ENCODE measurements around the gene CHD5. TPM values are rescaled to one million over a fixed set of nuclear protein-coding genes. Genes with fewer than 3 reads are reported as not detected.

The CHD5 gene
- total RNA-seq, 1 experiment from 2014 or later = 62.9 TPM

- TF ChIP-seq REST (IDR thresholded peaks at IDR 0.05; ENCODE audit: insufficient read depth in 1 of 2, low read depth in 2 of 2, low read length in 1 of 2) (no peak), TCF7L2 (IDR thresholded peaks at IDR 0.05; ENCODE audit: low read depth, low read length) (no peak), CTCF (IDR thresholded peaks at IDR 0.05) (no peak), SIN3A (IDR thresholded peaks at IDR 0.05; ENCODE audit: borderline replicate concordance, insufficient read depth, low read depth, low read length) (no peak), POLR2AphosphoS5 (IDR thresholded peaks at IDR 0.05; ENCODE audit: low read depth, low read length) (no peak)
- CTCF ChIA-PET = no interaction called here
- H3K4me1 ChIP-seq (ENCODE audit: control insufficient read depth, insufficient read depth, low read length) = no peaks in the 10 kb centered on the region
- no peaks in the 10 kb centered on the region for H3K36me3 ChIP-seq (ENCODE audit: control insufficient read depth, insufficient read depth, low read length)
- ATAC-seq = no peak
- no peak overlapping the region for H3K4me3 ChIP-seq (ENCODE audit: low read depth in 2 of 2, low read length in 2 of 2)
- H3K27ac ChIP-seq (ENCODE audit: low read length) = no peak overlapping the region
- no peaks in the 10 kb centered on the region for H3K9me3 ChIP-seq (ENCODE audit: control insufficient read depth, insufficient read depth, low read depth, low read length)
- POLR2A ChIA-PET = no interaction called here
- in situ Hi-C loops (cut with HindIII; ENCODE audit: low pct_unique_long_range_greater_than_20kb, low sequenced_read_pairs) = no loop called here
- H3K27me3 ChIP-seq (ENCODE audit: control insufficient read depth, insufficient read depth, low read length) = no peaks in the 10 kb centered on the region
- intact Hi-C loops (cut with micrococcal nuclease; ENCODE audit: unreplicated experiment) = no loop called here
- BruUV-seq (replicated peaks) = no TSS peak
- DNase-seq (ENCODE audit: low read depth, low spot score) = no peak
Observed at GRCh38 chr1:6057170-6057845, 122.8 kb downstream of the CHD5 start.

GRCh38 chr1:6056572-6056948, 123.6 kb downstream of the CHD5 start:
- Histone ChIP-seq H3K36me3 (ENCODE audit: control insufficient read depth, insufficient read depth, low read length) (no peaks in the 10 kb centered on the region), H3K9me3 (ENCODE audit: control insufficient read depth, insufficient read depth, low read depth, low read length) (no peaks in the 10 kb centered on the region), H3K27me3 (ENCODE audit: control insufficient read depth, insufficient read depth, low read length) (no peaks in the 10 kb centered on the region), H3K4me1 (ENCODE audit: control insufficient read depth, insufficient read depth, low read length) (no peaks in the 10 kb centered on the region), H3K4me3 (ENCODE audit: low read depth in 2 of 2, low read length in 2 of 2) (no peak overlapping the region), H3K27ac (ENCODE audit: low read length) (no peak overlapping the region)
- ATAC-seq (no peak; the same call in 1 of the 2 replicates), DNase-seq (ENCODE audit: low read depth, low spot score) (no peak)
- BruUV-seq (replicated peaks) = no TSS peak
- in situ Hi-C loops (cut with HindIII; ENCODE audit: low pct_unique_long_range_greater_than_20kb, low sequenced_read_pairs) = no loop called here
- TF ChIP-seq POLR2AphosphoS5 (IDR thresholded peaks at IDR 0.05; ENCODE audit: low read depth, low read length) = no peak
- no peak for TF ChIP-seq SIN3A (IDR thresholded peaks at IDR 0.05; ENCODE audit: borderline replicate concordance, insufficient read depth, low read depth, low read length)
- TF ChIP-seq REST (IDR thresholded peaks at IDR 0.05; ENCODE audit: insufficient read depth in 1 of 2, low read depth in 2 of 2, low read length in 1 of 2) = no peak
- TF ChIP-seq TCF7L2 (IDR thresholded peaks at IDR 0.05; ENCODE audit: low read depth, low read length) = no peak
- no peak for TF ChIP-seq CTCF (IDR thresholded peaks at IDR 0.05)
- POLR2A ChIA-PET = no interaction called here
- CTCF ChIA-PET = no interaction called here
- intact Hi-C loops (cut with micrococcal nuclease; ENCODE audit: unreplicated experiment) = no loop called here
